SH-SY5Y (cell line): Measurements from ENCODE around the gene LAMC3.

Experiments used
- GATA2 ChIP-seq: IDR thresholded peaks from 2 replicates; pipeline ENCODE4 v1.6.1; 2011; ENCODE audit warnings: mild to moderate bottlenecking, low read depth, low read length
- GATA3 ChIP-seq: IDR thresholded peaks from 2 replicates; pipeline ENCODE4 v1.6.1; 2011; ENCODE audit warnings: low read depth, mild to moderate bottlenecking, low read length, moderate library complexity

DNA sequence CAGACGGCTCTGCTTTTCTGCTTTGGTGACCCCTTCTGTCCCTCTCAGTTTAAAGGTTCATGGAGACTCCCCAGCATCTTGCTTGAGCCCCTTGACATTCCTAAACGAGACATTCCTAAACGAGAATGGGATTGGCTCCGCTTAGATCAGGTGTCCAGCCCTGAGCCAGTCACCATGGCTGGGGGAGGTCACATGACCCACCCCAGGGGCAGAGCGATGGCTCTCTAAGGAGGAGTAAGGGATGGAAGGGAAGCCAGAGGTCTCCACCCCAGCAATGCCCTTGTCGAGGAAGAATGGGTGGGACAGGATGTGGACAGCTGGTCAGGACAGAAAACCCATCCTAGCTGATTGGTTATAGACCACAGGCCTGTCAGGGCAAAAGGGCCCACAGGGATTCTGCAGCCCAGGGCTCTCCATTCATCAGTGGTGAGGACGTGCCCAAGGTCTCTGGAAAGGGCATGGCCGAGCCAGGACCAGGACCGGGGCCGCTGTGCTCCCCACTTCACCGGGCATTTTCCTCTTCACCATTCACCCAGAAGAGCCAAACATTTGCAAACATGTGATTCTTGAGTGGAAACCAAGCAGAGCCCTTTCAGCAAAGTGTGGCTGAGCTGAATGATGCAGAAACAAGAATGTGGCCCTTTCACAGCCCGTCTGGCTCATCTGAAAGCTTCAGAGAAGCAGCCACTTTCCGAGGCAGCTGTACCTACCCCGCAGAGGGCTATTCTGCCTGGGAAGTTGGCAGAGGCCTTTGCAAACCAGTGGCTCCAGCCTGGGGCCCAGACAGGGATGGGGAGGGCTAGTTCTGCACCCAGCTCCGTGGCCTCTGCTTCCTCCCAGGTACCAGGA lies 67.6 kb downstream of the LAMC3 start:
- no peak for TF ChIP-seq GATA2
- no peak for TF ChIP-seq GATA3
